Fibroblast of skin of right biceps (primary cell): Measurements from ENCODE around the gene ASCL1.

Experiments used
- DNase-seq: peaks from one replicate; pipeline ENCODE4 v3.0.0-alpha.2; 2013

Gene ASCL1

DNA sequence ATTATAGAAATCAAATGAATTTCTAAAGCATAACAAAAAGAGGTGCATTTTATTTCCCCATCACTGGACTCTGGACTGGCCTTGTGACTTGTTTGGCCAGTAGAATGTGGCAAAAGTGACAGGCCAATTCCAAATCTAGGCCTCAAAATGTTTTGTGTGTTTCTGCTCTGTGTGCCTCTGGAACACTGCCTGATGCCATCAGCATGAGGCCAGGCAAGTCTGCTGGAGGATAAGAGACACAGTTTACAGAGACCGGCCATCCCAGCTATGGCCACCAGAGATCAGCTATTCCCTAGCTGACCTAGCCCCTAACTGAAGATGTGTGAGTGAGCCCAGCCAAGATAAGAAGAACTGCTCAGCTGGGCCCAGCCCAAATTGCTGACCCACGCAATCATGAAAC is 32.9 kb downstream of the ASCL1 start:
- DNase-seq = no peak

DNA sequence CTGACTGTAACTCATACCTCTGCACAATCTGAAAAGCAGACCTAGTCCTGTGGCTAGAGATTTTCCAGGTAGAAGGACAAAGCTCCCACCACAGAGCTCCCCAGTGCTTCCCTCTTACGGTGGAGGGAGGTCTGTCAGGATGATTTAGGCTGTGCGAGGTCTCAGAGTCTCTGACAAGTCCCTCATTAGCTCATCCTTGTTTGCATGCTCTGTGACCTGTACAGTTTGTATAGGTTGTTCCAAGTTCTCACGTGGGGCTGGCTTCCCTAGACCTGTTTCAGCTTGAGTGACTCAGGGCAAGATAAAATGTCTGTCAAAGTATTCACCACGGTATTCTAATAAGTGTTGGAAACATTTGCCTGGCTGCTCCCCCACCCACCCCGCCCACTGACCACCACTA is 34.8 kb downstream of the ASCL1 start:
- DNase-seq = no peak

DNA sequence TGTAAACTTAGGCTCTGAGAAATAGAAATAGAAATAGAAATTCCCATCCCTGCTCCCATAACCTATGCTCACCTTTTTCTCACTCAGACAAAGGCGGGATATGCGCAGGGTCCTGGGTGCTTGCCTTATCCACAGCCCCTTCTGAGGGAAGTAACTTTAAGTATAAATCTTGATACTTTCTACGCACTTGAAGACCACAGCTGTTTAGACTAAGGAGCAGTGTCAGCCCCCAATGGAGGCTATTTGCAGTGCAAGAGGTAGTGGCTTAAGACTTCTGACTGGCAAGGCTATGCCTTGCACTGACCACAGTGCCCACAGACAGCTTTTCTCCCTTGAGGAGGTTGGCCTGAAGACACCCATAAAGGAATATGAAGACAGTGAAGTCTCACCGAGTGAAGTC is 35.2 kb downstream of the ASCL1 start:
- no peak for DNase-seq

DNA sequence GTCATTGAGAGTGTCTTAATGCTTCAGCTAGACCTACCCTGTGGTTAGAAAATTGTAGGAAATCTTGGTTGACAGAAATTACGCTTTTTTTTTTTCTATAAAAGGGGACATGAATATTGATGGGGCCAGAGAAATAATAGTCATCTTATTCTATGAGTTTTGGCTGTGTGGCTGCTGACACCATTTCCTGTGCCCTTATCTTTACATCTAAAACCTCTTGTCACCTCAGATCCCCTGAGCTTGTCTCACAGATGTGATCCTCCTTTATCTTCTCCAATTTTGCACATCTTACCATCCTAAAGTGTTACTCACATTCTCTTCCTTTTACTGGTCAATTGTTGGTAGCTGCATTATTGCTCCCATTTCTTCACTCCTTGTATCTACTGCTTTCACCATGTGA is 36.1 kb downstream of the ASCL1 start:
- no peak for DNase-seq

DNA sequence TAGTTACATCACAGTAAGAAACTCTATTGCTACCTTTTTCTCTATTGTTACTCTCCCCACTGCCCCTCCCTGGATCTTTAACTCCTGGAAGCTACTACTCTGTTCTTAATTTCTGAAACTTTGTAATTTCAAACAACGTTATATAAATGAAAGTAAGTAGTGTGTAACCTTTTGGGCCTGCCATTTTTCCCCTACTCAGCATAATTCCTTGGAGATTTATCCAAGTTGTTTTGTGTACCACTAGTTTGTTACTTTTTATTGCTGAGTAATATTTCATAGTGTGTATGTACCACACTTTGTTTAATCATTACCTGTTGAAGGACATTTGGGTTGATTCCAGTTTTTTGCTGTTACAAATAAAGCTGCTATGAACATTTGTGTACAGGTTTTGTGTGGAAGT is 37.9 kb downstream of the ASCL1 start:
- no peak for DNase-seq
